IPS-20b (cell line): ENCODE results near the gene GET4.
"Not testable (repeated sequence)": the region's sequence is repeated elsewhere in the genome, so short reads cannot be mapped to it uniquely, and the experiment has no call there.

Experiments used
- H3K27ac ChIP-seq: one replicate; pipeline ENCODE4 v1.5.1; 2013; ENCODE audit warnings: low read length
- H3K27me3 ChIP-seq: 2 replicates; pipeline ENCODE4 v1.6.1; 2013; ENCODE audit warnings: mild to moderate bottlenecking, low read length, inconsistent platforms; ENCODE audit not compliant: insufficient read depth
- H3K36me3 ChIP-seq: 2 replicates; pipeline ENCODE4 v1.6.1; 2013; ENCODE audit warnings: low read depth, mild to moderate bottlenecking, inconsistent platforms, low read length, moderate library complexity; ENCODE audit not compliant: insufficient read depth
- H3K4me1 ChIP-seq: 2 replicates; pipeline ENCODE4 v1.6.1; 2013; ENCODE audit warnings: mild to moderate bottlenecking, control low read depth, inconsistent platforms, low read length, moderate library complexity; ENCODE audit not compliant: insufficient read depth
- H3K4me3 ChIP-seq: 2 replicates; pipeline ENCODE4 v1.5.1; 2013; ENCODE audit warnings: mild to moderate bottlenecking, low read length, inconsistent platforms
- H3K9ac ChIP-seq: 2 replicates; pipeline ENCODE4 v1.6.1; 2013; ENCODE audit warnings: low read depth, mild to moderate bottlenecking, inconsistent platforms, low read length, moderate library complexity
- H3K9me3 ChIP-seq: 2 replicates; pipeline ENCODE4 v1.6.1; 2013; ENCODE audit warnings: mild to moderate bottlenecking, low read depth, low read length, inconsistent platforms; ENCODE audit not compliant: insufficient read depth

Gene GET4

GRCh38 chr7:934469-935163, 58.3 kb downstream of the GET4 start:
- H3K4me1 ChIP-seq: no peaks in the 10 kb centered on the region
- H3K27ac ChIP-seq: no peak overlapping the region
- no peaks in the 10 kb centered on the region for H3K27me3 ChIP-seq
- no peaks in the 10 kb centered on the region for H3K36me3 ChIP-seq
- H3K4me3 ChIP-seq: no peak overlapping the region
- H3K9me3 ChIP-seq: no peaks in the 10 kb centered on the region
- no peak overlapping the region for H3K9ac ChIP-seq

- no peaks in the 10 kb centered on the region for H3K27me3 ChIP-seq
- no peaks in the 10 kb centered on the region for H3K36me3 ChIP-seq
- no peaks in the 10 kb centered on the region for H3K9me3 ChIP-seq
- no peak overlapping the region for H3K4me3 ChIP-seq
- H3K4me1 ChIP-seq: no peaks in the 10 kb centered on the region
- H3K9ac ChIP-seq: no peak overlapping the region
- no peak overlapping the region for H3K27ac ChIP-seq
These were observed 59.0 kb downstream of the GET4 start for GRCh38 chr7:935164-935873.

DNA sequence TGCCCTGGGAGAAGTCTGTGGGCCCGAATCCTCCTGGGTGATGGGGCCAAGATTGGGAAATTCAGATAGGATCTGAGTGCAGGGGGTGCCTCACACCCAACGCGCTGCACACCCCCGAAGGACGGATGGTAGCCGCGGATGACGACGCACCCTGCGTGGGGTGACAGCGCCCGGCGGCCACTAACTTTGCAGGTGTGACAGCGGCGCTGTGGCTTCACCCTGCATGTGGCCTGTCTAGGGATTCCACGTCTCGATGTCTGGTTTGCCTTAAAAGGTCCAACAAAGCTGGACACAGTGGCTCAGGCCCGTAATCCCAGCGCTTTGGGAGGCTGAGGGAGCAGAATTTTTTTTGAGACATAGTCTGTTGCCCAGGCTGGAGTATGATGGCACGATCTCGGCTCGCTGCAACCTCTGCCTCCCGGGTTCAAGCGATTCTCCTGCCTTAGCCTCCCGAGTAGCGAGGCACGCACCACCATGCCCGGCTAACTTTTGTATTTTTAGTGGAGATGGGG, 59.6 kb downstream of the GET4 start:
- H3K4me3 ChIP-seq: no peak overlapping the region
- H3K27ac ChIP-seq: no peak overlapping the region
- no peaks in the 10 kb centered on the region for H3K9me3 ChIP-seq
- no peak overlapping the region for H3K9ac ChIP-seq
- H3K27me3 ChIP-seq: peaks cover 5% of the 10 kb centered on the region; the same call in 1 of the 2 replicates
- H3K4me1 ChIP-seq: no peaks in the 10 kb centered on the region
- no peaks in the 10 kb centered on the region for H3K36me3 ChIP-seq

DNA sequence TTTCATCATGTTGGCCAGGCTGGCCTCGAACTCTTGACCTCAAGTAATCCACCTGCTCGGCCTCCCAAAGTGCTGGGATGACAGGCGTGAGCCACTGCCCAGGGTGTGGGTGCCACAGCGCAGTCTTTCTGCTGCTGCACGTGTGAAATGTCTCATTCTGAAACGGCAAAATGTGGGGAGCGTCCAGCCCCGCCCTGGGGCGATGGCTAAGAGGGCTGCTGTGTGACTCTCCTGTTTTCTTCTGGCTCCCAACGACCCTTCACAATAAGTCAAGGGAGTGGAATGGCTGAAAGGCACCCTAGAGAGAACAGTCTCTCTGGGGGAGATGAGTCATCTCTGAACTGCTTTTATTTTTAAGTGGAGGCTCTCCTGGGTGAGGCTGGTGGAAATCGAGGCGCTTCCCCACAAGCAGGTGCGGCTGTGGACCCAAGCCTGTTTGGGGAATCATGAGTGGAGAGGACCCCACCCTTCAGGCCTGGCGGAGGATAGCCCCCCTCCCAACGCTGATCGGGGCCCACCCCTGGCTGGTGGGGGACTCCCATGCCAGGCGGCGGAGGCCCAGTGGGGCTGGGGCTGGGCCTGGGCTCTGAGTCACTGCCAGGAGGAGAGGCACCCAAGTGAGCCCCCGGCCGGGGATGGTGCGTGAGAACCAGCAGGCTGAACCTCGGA, 60.2 kb downstream of the GET4 start:
- no peaks in the 10 kb centered on the region for H3K4me1 ChIP-seq
- peaks cover 11% of the 10 kb centered on the region; the same call in 1 of the 2 replicates for H3K27me3 ChIP-seq
- no peaks in the 10 kb centered on the region for H3K36me3 ChIP-seq
- H3K27ac ChIP-seq: no peak overlapping the region
- H3K9ac ChIP-seq: no peak overlapping the region
- H3K9me3 ChIP-seq: no peaks in the 10 kb centered on the region
- H3K4me3 ChIP-seq: no peak overlapping the region

DNA sequence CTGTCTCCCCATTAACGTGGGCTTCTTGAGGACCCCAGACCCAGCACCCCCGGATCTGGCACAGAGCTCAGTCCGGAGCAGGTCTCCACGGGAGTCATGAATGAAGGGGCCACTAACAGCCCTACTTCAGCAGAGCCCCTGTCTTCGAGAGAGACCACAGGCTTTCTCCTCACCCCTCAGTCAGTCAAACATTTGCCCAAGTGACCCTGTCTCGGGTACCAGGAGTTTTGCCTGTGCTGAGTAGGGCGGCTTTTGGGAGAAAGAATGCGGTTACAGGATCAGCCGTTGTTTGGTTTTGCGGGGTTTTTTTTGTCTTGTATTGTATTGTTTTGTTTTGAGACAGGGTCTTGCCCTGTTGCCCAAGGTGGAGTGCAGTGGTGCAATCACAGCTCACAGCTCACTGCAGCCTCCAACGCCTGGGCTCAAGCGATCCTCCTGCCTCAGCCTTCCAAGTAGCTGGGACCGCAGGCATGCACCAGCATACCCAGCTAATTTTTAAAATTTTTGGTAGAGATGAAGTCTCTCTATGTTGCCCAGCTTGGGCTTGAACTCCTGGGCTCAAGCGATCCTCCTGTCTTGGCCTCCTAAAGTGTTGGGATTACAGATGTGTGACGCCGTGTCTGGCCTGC, 61.6 kb downstream of the GET4 start:
- H3K27me3 ChIP-seq: peaks cover 19% of the 10 kb centered on the region
- H3K9me3 ChIP-seq: no peaks in the 10 kb centered on the region
- no peaks in the 10 kb centered on the region for H3K36me3 ChIP-seq
- H3K4me1 ChIP-seq: no peaks in the 10 kb centered on the region
- H3K9ac ChIP-seq: no peak overlapping the region
- H3K4me3 ChIP-seq: no peak overlapping the region
- H3K27ac ChIP-seq: no peak overlapping the region

GRCh38 chr7:938546-939185, 62.3 kb downstream of the GET4 start:
- Histone ChIP-seq H3K9ac (no peak overlapping the region), H3K27ac (no peak overlapping the region)

GRCh38 chr7:939843-940242, 63.5 kb downstream of the GET4 start:
- Histone ChIP-seq H3K36me3 (no peaks in the 10 kb centered on the region), H3K27me3 (peaks cover 19% of the 10 kb centered on the region), H3K9ac (no peak overlapping the region), H3K4me1 (no peaks in the 10 kb centered on the region), H3K9me3 (no peaks in the 10 kb centered on the region), H3K27ac (no peak overlapping the region), H3K4me3 (no peak overlapping the region)

More at GRCh38 chr7:938546-939185, 62.3 kb downstream of the GET4 start:
- no peaks in the 10 kb centered on the region for H3K9me3 ChIP-seq
- H3K27me3 ChIP-seq: peaks cover 19% of the 10 kb centered on the region
- H3K36me3 ChIP-seq: no peaks in the 10 kb centered on the region
- no peak overlapping the region for H3K4me3 ChIP-seq
- H3K4me1 ChIP-seq: no peaks in the 10 kb centered on the region

GRCh38 chr7:940599-941408, 64.5 kb downstream of the GET4 start:
- Histone ChIP-seq H3K9me3 (no peaks in the 10 kb centered on the region), H3K27ac (no peak overlapping the region), H3K4me3 (no peak overlapping the region), H3K4me1 (peaks cover 3% of the 10 kb centered on the region; the same call in 1 of the 2 replicates), H3K36me3 (no peaks in the 10 kb centered on the region), H3K27me3 (peaks cover 19% of the 10 kb centered on the region), H3K9ac (no peak overlapping the region)

DNA sequence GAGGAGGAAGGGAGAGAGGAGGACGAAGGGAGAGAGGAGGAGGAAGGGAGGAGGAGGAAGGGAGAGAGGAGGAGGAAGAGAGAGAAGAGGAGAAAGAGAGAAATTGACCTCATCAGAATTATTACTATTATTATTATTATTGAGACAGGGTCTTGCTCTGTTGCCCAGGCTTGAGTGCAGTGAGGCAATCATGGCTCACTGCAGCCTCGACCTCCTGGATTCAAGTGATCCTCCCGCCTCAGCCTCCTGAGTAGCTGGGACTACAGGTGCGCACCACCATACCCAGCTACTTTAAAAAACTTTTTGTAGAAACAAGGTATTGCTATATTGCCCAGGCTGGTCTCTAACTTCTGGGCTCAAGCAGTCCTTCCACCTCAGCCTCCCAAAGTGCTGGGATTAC, 67.4 kb downstream of the GET4 start:
- not testable (repeated sequence) for H3K9me3 ChIP-seq, H3K36me3 ChIP-seq, H3K4me1 ChIP-seq, H3K9ac ChIP-seq, H3K27ac ChIP-seq, H3K4me3 ChIP-seq
- H3K27me3 ChIP-seq: peaks cover 19% of the 10 kb centered on the region

- Histone ChIP-seq H3K9ac (no peak overlapping the region), H3K27me3 (peaks cover 19% of the 10 kb centered on the region), H3K27ac (no peak overlapping the region), H3K9me3 (no peaks in the 10 kb centered on the region), H3K36me3 (no peaks in the 10 kb centered on the region), H3K4me1 (peaks cover 3% of the 10 kb centered on the region; the same call in 1 of the 2 replicates), H3K4me3 (no peak overlapping the region)
These were observed 68.4 kb downstream of the GET4 start for GRCh38 chr7:944744-945143.
